SK-N-SH (cell line): ENCODE measurements around the gene GRIP1.

Experiments
- EP300 ChIP-seq, 2 experiments: IDR thresholded peaks; 2 replicates each; pipeline versions ENCODE4 v1.4.0 to v1.6.1; 2012; ENCODE audit warnings: borderline replicate concordance in 1 of 2, low read depth in 1 of 2, low read length in 1 of 2
- POLR2AphosphoS5 ChIP-seq: IDR thresholded peaks from 2 replicates; pipeline ENCODE4 v1.6.1; 2012; ENCODE audit warnings: low read depth, low read length
- TF ChIP-seq, protein P1 (sequence below): fragments of 200-600 bp; sonication (generic); IDR thresholded peaks from 2 replicates; pipeline ENCODE4 v1.6.1; 2017; ENCODE audit warnings: antibody characterized with exemption, mild to moderate bottlenecking, moderate library complexity

DNA sequence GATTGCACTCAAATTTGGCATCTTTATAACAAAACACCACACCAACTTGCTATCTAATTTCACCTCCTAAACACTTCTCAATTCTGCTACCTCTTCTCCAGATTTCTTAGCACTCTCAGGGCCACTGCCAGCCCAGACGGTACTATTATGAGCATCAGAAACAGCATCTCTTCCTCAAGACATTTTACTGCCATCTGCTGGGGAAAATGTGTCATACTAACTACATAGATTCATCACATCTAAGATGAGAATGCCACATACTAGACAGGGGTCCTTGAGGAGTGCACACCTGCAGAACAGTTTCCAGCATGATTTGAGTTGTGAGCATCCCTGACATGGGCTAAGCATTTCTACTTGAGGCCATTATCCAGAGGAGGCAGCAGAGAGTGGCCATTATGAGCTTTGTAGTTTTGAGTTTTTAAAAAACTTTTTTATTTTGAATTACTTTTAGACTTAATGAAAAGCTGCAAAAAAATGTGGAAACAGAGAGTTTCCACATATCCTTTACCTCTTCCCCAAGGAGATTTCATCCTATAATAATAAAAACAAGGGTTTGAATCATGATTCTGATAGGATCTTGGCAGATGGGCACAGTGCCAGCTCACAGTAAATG is 15.1 kb upstream of the GRIP1 start:
- TF ChIP-seq, protein P1, sequence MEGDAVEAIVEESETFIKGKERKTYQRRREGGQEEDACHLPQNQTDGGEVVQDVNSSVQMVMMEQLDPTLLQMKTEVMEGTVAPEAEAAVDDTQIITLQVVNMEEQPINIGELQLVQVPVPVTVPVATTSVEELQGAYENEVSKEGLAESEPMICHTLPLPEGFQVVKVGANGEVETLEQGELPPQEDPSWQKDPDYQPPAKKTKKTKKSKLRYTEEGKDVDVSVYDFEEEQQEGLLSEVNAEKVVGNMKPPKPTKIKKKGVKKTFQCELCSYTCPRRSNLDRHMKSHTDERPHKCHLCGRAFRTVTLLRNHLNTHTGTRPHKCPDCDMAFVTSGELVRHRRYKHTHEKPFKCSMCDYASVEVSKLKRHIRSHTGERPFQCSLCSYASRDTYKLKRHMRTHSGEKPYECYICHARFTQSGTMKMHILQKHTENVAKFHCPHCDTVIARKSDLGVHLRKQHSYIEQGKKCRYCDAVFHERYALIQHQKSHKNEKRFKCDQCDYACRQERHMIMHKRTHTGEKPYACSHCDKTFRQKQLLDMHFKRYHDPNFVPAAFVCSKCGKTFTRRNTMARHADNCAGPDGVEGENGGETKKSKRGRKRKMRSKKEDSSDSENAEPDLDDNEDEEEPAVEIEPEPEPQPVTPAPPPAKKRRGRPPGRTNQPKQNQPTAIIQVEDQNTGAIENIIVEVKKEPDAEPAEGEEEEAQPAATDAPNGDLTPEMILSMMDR: peak; percentile 75
- TF ChIP-seq POLR2AphosphoS5 (no peak), EP300 (IDR thresholded peaks at IDR 0.05; ENCODE audit: borderline replicate concordance in 1 of 2, low read depth in 1 of 2, low read length in 1 of 2) (no peak)
